Right lobe of liver (tissue), 4 donors: ENCODE results near the gene RNF157.

Experiments used
- CTCF ChIP-seq, 4 donors: fragments of 200-600 bp in 3 of 4; fragments of 450-650 bp in 1 of 4; IDR thresholded peaks; one replicate each; pipeline versions ENCODE4 v1.5.1 to v1.8.0; 2016 to 2022; ENCODE audit warnings: antibody characterized with exemption in 4 of 4, mild to moderate bottlenecking in 2 of 4
- POLR2A ChIP-seq: fragments of 450-650 bp; IDR thresholded peaks from one replicate; pipeline ENCODE4 v1.6.1; 2017; ENCODE audit warnings: antibody characterized with exemption, mild to moderate bottlenecking
- donor health status: DM: no; HTN: no; CAD: no.
- donor health status: DM: no; HTN: no; CAD: no.
- donor health status: DM: no; HTN: yes; CAD: no.

DNA sequence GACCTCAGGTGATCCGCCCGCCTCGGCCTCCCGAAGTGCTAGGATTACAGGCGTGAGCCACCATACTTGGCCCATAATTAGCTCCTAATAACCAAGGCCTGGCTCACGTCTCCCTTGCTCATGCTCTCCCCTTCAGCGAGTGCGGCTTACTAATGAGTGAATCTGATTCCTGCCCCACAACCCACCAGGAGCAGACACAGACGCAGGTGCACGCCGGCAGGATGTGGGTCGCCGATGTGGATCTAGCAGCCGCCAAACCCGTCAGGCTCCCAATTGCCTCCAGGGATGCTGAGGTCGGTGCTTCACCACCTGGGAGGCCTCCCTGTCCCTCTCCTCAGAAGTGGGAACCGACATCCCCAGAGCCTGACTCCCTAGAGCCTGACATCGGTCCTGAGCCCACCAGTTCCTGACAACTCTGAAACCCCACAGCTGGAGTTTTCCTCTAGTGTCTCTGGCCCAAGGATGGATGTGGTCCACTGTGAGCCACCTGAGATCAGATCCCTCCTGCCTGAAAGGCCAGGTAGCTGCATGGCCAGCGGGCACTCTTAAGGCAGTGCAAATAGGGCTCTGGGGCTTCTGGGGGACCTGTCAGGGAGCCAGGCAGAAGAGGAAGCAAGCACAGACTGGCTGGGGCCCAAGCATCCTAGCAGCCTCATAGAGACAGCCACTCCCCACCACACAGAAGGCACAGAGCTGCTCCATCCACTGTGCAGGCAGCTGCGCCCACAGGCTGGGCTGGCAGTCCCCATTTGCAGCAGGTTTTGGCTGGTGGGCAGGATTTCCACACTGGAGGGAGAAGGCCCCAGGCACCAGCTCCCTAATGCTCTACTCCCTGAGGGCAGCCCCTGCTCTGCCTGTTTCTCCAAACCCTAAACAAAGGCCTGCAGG, 147.5 kb downstream of the RNF157 start:
- TF ChIP-seq CTCF (IDR thresholded peaks at IDR 0.05), result no peak
- no peak for TF ChIP-seq POLR2A
